Activated T-cell treated with anti-CD3 and anti-CD28 coated beads for 24 hours (primary cell): ENCODE data around the gene KRTAP10-1.
"Not testable (repeated sequence)": the region's sequence is repeated elsewhere in the genome, so short reads cannot be mapped to it uniquely, and the experiment has no call there.

ENCODE experiments used
- DNase-seq: peaks from one replicate; pipeline ENCODE4 v3.0.0-alpha.2; 2020; ENCODE audit warnings: low read depth

KRTAP10-1 gene

DNA sequence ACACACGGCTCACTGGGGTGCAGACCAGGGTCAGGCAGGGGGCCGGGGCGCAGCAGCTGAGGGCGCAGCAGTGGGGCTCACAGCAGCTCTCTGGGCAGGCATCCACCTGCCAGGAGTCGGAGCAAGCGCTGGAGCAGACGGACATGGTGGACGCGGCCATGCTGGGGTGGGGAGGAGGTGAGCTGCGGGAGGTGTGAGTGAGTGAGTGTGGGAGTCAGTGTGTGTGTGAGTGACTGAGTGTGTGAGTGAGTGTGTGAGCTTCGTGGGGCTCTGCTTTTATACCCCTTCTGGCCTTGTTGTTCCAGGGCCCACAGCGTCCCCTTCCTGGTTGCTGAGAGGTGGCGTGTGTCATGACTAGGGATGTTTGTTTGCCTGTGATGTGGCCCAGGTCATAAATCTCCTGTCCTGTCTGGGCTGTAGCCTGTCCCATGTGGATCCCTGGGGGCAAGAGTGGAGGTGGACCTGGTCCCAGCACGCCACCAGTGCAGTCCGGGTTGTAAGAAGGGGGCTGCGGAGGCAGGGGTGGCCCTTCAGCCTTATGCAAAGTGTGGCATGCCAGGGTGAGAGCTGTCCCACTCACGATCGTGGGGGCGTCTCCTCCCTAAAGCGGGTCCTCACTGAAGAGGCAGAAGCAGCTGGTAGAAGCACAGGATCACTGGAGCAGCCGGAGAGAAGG, at the start of gene KRTAP10-1:
KRTAP10-1 (minus strand) TSS at position 205 of the 676 bp plus-strand sequence; CDS start at position 160, 45 bp downstream.
- DNase-seq: no peak

DNA sequence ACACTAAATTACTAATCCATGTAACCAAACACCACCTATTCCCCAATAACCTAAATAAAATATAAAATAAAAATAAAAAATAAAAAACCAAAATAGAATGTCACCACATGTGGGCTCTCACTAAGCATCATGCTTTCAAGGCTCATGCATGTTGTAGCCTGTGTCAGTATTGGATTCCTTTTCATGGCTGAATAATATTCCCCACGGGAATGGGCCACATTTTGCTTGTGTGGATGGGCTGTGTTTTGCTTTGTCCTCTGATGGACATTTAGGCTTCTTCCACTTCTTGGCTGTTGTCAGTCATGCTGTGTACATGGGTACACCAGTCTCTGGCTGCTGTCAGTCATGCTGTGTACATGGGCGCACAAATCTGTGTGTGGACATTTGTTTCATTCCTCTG, 49.1 kb upstream of the KRTAP10-1 start:
- DNase-seq: no peak

GRCh38 chr21:44585892-44586291, 45.9 kb upstream of the KRTAP10-1 start:
- no peak for DNase-seq

- peak; percentile 11 for DNase-seq
Observed at GRCh38 chr21:44583800-44584147, 43.8 kb upstream of the KRTAP10-1 start.

GRCh38 chr21:44583089-44583799, 43.2 kb upstream of the KRTAP10-1 start:
- no peak for DNase-seq

DNA sequence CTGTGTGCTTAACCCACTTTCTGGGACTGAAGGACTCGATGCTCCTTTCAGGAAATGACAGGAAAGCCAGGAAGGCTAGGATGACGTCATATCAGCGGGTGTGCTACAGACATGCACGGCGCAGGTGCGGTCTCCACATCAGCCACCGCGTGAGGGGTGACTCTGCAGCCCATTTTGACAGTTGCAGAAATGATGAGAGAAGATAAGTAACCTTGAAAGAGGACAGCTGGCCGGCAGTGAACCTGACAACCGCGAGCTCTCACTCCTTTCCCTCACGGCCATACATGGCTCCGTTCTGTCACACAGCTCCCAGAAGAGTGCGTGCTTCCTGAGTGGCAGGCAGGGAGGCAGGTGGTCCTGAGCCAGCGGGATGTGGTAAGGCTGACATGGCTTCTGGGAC, 42.1 kb upstream of the KRTAP10-1 start:
- no peak for DNase-seq

DNA sequence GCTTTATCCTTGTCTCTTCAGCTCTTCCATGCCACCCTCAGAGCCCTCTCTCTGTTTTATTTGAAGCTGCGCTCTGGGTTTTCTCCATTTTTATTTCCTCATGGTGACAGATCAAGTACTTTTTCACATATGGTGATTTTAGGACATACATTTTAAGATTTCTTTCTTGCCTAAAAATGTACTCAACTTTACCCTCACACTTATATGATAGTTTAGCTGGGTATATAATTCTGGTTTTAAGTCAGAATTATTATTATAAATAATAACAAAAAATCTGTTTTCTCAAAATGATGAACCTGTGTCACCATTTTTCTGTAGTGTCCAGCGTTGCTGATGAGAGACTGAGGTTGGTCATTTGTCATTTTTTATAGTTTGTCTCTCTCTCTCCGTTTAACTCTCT, 41.2 kb upstream of the KRTAP10-1 start:
- DNase-seq: no peak

DNA sequence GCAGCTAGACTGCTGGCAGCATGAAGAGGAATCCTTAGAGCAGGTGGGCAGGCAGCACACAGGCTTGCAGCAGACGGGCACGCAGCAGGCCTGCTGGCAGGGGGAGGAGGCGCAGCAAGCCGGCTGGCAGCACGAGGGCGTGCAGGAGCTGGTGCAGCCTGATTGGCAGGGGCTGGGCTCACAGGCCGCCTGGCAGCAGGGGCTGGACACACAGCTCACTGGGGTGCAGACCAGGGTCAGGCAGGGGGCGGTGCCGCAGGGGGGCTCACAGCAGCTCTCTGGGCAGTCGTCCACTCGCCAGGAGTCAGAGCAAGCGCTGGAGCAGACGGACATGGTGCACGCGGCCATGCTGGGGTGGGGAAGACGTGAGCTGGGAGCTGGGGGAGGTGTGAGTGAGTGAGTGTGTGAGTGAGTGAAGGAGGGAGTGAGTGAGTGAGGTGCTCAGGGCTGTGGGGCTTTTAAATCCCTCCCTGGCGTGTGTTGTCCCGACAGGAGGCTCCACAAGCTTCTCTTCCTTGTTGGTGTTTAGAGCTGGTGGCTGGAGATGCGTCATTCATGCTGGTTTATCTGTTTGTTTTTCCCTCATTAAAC, 40.3 kb upstream of the KRTAP10-1 start, which contains the start of gene KRTAP10-5:
KRTAP10-5 (minus strand) TSS at position 374 of the 591 bp plus-strand sequence; CDS start at position 348, 26 bp downstream.
- not testable (repeated sequence) for DNase-seq

- no peak for DNase-seq
Observed at GRCh38 chr21:44579833-44580144, 39.8 kb upstream of the KRTAP10-1 start.

DNA sequence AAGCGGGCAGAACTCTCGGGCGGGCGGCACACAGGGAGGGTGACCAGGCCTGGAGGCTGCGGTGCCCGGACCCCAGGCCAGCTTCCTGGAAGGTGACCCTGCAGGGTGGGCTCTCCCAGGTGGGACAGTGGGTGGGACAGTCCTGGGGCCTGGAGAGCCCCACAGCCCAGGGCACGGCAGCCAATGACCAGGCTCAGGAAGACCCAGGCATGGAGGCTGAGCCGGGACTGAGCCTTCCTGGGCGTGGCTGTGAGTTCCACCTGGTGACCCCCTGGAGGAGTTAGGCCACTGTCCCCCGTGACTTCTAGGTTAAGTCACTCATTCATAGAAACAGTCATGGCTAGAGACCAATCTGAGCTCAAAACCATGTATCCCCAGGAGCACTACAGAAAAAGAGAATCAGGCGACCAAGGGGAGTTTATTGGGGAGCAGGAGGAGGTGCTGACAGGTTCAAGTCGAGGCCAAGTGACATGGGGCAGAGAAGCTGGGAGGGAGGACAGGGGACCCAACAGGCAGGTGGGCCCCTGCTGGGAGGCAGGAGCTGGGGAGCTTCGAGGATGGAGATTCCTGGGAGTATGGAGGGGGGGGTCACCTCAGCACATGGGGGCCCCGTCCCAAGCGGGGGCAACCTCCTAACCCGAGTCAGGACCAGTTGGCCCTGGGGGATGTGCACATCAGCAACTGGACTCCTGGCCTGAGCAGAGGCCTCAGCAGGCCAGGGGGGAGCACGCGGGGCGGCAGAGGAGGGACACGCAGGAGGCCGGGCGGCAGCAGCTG, 39.2 kb upstream of the KRTAP10-1 start:
- no peak for DNase-seq

DNA sequence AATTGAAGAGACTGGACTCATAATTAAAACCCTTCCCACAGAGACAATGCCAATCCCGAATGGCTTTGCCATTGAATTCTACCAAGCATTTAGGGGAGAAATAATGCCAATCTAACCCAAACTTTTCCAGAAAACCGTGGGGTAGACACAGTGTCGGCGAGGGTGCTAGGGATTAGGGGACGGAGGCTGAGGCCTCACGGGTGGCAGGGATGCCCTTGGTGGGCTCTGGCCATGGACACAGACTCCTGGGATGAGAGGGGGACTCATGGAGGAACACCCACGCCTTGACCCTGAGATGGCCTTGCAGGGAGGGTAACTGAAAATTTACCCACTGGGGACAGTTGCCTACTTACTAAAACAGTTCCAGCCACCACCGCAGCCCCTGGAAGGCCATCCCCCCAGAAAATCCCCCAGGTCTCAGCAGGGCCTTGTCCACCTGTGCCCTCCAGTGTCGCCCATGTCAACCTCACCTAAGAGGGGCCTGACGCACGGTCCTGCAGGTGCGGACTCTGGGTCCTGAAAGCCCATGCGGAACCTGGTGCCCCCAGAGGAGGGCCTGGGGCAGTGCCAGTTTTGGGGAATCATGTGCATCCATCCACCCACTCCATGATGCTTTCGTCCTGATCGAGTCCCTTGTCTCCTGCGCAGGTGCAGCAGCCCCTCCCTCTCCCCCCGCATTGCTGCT, 38.5 kb upstream of the KRTAP10-1 start:
- no peak for DNase-seq

DNA sequence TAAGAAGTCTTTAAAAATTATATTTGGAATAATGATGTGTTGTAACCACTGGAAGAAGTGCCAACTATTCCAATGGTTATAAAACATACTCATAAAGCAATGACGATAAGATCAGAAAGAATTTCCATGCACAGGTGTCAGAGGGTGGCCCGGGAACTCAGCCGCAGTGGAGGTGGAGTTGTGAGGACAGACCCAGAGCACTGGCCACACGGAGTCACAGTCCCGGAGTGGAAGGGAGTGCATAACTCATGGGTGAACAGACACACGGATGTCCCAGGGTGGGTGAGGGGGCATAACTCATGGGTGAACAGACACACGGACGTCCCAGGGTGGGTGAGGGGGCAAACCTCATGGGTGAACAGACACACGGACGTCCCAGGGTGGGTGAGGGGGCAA, 36.0 kb upstream of the KRTAP10-1 start:
- no peak for DNase-seq

GRCh38 chr21:44575307-44576024, 35.5 kb upstream of the KRTAP10-1 start:
- no peak for DNase-seq

- DNase-seq: no peak
Observed at GRCh38 chr21:44574457-44575306, 34.7 kb upstream of the KRTAP10-1 start.

GRCh38 chr21:44573630-44574456, 33.8 kb upstream of the KRTAP10-1 start, which contains the start of gene KRTAP10-4:
Gene KRTAP10-4 (plus strand): TSS chr21:44573729. CDS start chr21:44573759, 30 bp downstream.
- DNase-seq: not testable (repeated sequence)

GRCh38 chr21:44572959-44573583, 33.1 kb upstream of the KRTAP10-1 start:
- DNase-seq: no peak

GRCh38 chr21:44571844-44572782, 32.1 kb upstream of the KRTAP10-1 start:
- DNase-seq: no peak

- no peak for DNase-seq
Observed at GRCh38 chr21:44571296-44571695, 31.3 kb upstream of the KRTAP10-1 start.
